Natural killer cell (primary cell): Measurements from ENCODE around the gene CDH13. TPM values are rescaled to one million over a fixed set of nuclear protein-coding genes. Genes with fewer than 3 reads are reported as not detected.

Experiments
- ATAC-seq, 3 donors: fragments of 150-1000 bp in 2 of 3; fragments of 200-7000 bp in 1 of 3; cut with Tn5 transposase; 1 replicate in 1 of 3; 2 replicates in 2 of 3; pipeline ENCODE4 v1.10.0; 2021; ENCODE audit warnings: mild to moderate bottlenecking in 2 of 3, moderate library complexity in 2 of 3
- DNase-seq, 2 donors: peaks; one replicate each; pipeline versions ENCODE4 v3.0.0 to v3.0.0-alpha.2; 2013 to 2021; ENCODE audit warnings: mixed read lengths in 1 of 2
- H3K27ac ChIP-seq: one replicate; pipeline ENCODE4 v1.5.1; 2013; ENCODE audit warnings: mild to moderate bottlenecking, low read length
- H3K27me3 ChIP-seq: one replicate; pipeline ENCODE4 v1.6.1; 2013; ENCODE audit warnings: low read length; ENCODE audit not compliant: control insufficient read depth, insufficient read depth
- H3K36me3 ChIP-seq: one replicate; pipeline ENCODE4 v1.6.1; 2013; ENCODE audit warnings: low read length; ENCODE audit not compliant: control insufficient read depth, insufficient read depth
- H3K4me1 ChIP-seq: one replicate; pipeline ENCODE4 v1.6.1; 2013; ENCODE audit warnings: low read length; ENCODE audit not compliant: control insufficient read depth, insufficient read depth
- H3K4me3 ChIP-seq: one replicate; pipeline ENCODE4 v1.5.1; 2013; ENCODE audit warnings: low read length
- H3K9me3 ChIP-seq: one replicate; pipeline ENCODE4 v1.6.1; 2013; ENCODE audit warnings: low read length; ENCODE audit not compliant: control insufficient read depth, insufficient read depth
- H3K27ac Mint-ChIP-seq, 2 donors: one replicate each; pipeline ENCODE4 v1.8.0; 2022; ENCODE audit warnings: mild to moderate bottlenecking in 2 of 2, mixed read lengths in 2 of 2, moderate library complexity in 1 of 2
- H3K27me3 Mint-ChIP-seq, 2 donors: one replicate each; pipeline ENCODE4 v1.8.0; 2022; ENCODE audit warnings: low read depth in 2 of 2, mixed read lengths in 2 of 2
- H3K36me3 Mint-ChIP-seq: one replicate; pipeline ENCODE4 v1.8.0; 2022; ENCODE audit warnings: mixed read lengths
- H3K4me1 Mint-ChIP-seq, 2 donors: one replicate each; pipeline ENCODE4 v1.8.0; 2022; ENCODE audit warnings: mixed read lengths in 2 of 2
- H3K4me3 Mint-ChIP-seq: one replicate; pipeline ENCODE4 v1.8.0; 2022; ENCODE audit warnings: mild to moderate bottlenecking, moderate library complexity, mixed read lengths
- H3K9me3 Mint-ChIP-seq, 2 donors: one replicate each; pipeline ENCODE4 v1.8.0; 2022; ENCODE audit warnings: mixed read lengths in 2 of 2
- CTCF ChIP-seq: fragments of 200-600 bp; IDR thresholded peaks from one replicate; pipeline ENCODE4 v1.8.0; 2022; ENCODE audit warnings: antibody characterized with exemption
- WGBS: methylation state at CpG from one replicate; pipeline ENCODE4 v1.1.7; 2013; ENCODE audit warnings: missing lambda C conversion rate; ENCODE audit not compliant: insufficient coverage; 5-methylcytosine and 5-hydroxymethylcytosine counted together
- intact Hi-C: fragments of 100-400 bp; cut with micrococcal nuclease; formaldehyde crosslinking; loops from one replicate; pipeline ENCODE4 v1.14.2; 2022
- total RNA-seq, 4 donors: library from RNA; stranded (reverse); fragments of 120-200 nt in 1 of 4; gene quantifications; one replicate each; pipeline versions ENCODE4 v1.2.3 to v1.2.4, GENCODE V29; 2013 to 2022

Gene CDH13
- total RNA-seq, 3 donors from 2014 or later (not counting 1 experiment from before 2014, with no cell fraction given), result not detected

DNA sequence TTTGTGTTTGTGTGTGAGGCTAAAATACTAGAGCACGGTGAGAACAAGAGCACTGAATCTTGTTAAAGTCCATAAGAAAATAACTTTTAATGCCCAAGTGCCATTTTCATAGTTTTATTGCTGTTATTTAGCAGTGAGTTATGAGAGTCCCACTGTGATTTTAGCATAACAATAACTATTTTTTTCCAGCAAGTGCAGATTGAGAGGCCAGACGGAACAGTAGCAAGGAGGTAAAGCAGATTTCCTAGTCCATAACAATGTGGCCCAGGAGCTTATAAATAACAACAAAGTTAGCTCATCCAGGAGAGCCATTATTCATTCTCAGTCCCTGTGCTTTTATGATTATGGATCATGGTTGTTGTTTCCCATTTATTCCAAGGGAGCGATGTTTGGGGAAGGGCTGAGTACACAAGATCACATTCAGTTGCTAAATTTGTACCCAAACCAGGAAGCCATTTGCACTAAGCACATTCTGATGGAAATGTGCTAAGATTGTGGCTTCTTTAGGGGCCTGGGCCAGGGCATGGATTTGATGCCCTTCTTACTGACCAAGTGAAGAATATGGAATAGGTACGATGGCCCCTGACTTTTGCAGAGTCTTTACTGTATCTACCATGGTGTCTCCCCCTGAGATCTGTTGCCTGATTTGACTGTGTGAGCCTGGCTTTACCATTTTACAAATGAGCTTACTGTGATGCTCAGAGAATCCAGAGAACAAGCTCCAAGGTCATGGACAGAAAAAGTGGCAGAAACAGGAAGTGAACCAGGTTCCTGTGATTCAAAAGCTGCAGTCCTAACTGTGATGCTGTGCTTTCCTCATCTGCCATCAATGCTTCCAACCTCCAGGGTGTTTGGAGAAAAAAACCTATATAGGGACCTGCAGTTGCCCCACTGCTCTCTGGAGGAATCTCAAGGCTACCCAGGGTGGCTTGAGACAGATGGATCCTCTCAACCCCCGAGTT is 976.3 kb downstream of the CDH13 start:
- Mint-ChIP-seq H3K4me3 (no peak overlapping the region), H3K27ac (no peak overlapping the region), H3K9me3 (no peaks in the 10 kb centered on the region), H3K4me1 (no peaks in the 10 kb centered on the region), H3K36me3 (no peaks in the 10 kb centered on the region), H3K27me3 (peaks cover 4 to 7% of the 10 kb centered on the region in 2 donors)
- DNase-seq (no peak), ATAC-seq (no peak)
- 68% methylated on average over 5 of the region's 5 CpGs for WGBS
- no peak overlapping the region for H3K4me3 ChIP-seq
- H3K4me1 ChIP-seq, result no peaks in the 10 kb centered on the region
- H3K9me3 ChIP-seq, result no peaks in the 10 kb centered on the region
- no peak overlapping the region for H3K27ac ChIP-seq
- TF ChIP-seq CTCF, result no peak
- intact Hi-C loops, result no loop called here
- H3K36me3 ChIP-seq, result no peaks in the 10 kb centered on the region
- H3K27me3 ChIP-seq, result no peaks in the 10 kb centered on the region

DNA sequence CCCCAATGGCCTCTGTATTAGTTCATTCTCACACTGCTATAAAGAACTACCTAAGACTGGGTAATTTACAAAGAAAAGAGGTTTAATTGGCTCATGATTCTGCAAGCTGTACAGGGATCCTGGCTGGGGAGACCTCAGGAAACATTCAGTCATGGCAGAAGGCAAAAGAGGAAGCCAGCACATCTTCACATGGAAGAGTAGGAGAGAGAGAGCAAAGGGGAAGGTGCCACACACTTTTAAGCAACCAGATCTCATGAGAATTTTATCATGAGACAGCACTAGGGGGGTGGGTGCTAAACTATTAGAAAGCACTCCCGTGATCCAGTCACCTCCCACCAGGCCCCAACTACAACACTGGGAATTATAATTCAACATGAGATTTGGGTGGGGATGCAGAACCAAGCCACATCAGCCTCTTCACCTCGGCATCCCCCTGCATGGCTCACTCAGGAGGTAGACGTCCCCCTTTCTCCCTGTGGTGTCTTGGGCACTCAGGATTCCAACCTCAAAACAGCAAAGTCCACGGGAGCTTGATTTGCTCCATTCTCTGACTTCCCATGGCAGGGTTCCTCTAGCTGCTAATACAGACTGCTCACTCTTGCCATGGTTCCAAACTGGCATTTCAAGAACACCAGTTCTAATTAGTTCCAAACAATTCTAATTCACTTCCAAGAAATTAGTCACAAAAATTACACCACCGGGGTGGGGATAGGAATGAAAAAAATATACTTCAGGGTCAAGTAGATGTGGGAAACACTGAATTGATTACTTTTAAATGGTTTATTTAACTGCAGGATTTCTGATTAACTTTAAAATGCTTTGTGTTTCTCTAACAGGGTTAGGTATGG is 977.2 kb downstream of the CDH13 start:
- DNase-seq, result no peak
- Mint-ChIP-seq H3K36me3 (no peaks in the 10 kb centered on the region), H3K27ac (no peak overlapping the region), H3K4me1 (no peaks in the 10 kb centered on the region), H3K4me3 (no peak overlapping the region), H3K27me3 (peaks cover 4 to 7% of the 10 kb centered on the region in 2 donors), H3K9me3 (no peaks in the 10 kb centered on the region)
- no peaks in the 10 kb centered on the region for H3K4me1 ChIP-seq
- no peak for TF ChIP-seq CTCF
- no peak overlapping the region for H3K4me3 ChIP-seq
- WGBS, result 80% methylated on average over 4 of the region's 5 CpGs
- ATAC-seq, result no peak
- no peaks in the 10 kb centered on the region for H3K36me3 ChIP-seq
- H3K9me3 ChIP-seq, result no peaks in the 10 kb centered on the region
- intact Hi-C loops, result no loop called here
- no peaks in the 10 kb centered on the region for H3K27me3 ChIP-seq
- H3K27ac ChIP-seq, result no peak overlapping the region

GRCh38 chr16:83606486-83607030 is 979.8 kb downstream of the CDH13 start:
- H3K9me3 Mint-ChIP-seq, result no peaks in the 10 kb centered on the region
- no peak for TF ChIP-seq CTCF
- H3K36me3 Mint-ChIP-seq, result no peaks in the 10 kb centered on the region
- no peak overlapping the region for H3K4me3 Mint-ChIP-seq
- no peaks in the 10 kb centered on the region for H3K4me1 Mint-ChIP-seq
- peaks cover 7 to 9% of the 10 kb centered on the region in 2 donors for H3K27me3 Mint-ChIP-seq
- Histone ChIP-seq H3K27me3 (no peaks in the 10 kb centered on the region), H3K27ac (no peak overlapping the region), H3K9me3 (no peaks in the 10 kb centered on the region), H3K36me3 (no peaks in the 10 kb centered on the region), H3K4me3 (no peak overlapping the region), H3K4me1 (no peaks in the 10 kb centered on the region)
- H3K27ac Mint-ChIP-seq, result no peak overlapping the region
- intact Hi-C loops, result no loop called here
- no peak for DNase-seq
- ATAC-seq, result no peak
- WGBS, result 87% methylated on average over 7 of the region's 7 CpGs
